Measurements from ENCODE around the gene PTPN3. TPM values are rescaled to one million over a fixed set of nuclear protein-coding genes. Genes with fewer than 3 reads are reported as not detected.
A peak's percentile ranks its signal among the peaks of the same experiment; 100 is the strongest.

Gene PTPN3
- total RNA-seq, 2 experiments from 2014 or later = 0.58 to 1.3 TPM

- no peaks in the 10 kb centered on the region for H3K36me3 Mint-ChIP-seq (ENCODE audit: low read depth)
- CTCF ChIA-PET = interaction anchor here (0.7 to 1.5 kb wide), 2 partner anchors 8 to 22 kb away, joined by 3 to 7 read pairs; no protein-coding TSS in a partner anchor
- H3K27ac Mint-ChIP-seq = peak overlapping the region; percentile 72
- DNase-seq (no peak), ATAC-seq (peak; percentile 32)
- peak overlapping the region; percentile 57 for H3K4me3 Mint-ChIP-seq
- POLR2A ChIA-PET = no interaction called here
- intact Hi-C loops (cut with micrococcal nuclease) = loop anchor here (10.0 kb wide), 1 partner anchor 303 kb away; the partner anchor contains the start of gene TMEM245
- TF ChIP-seq CTCF (IDR thresholded peaks at IDR 0.05) = no peak
- peaks cover 20% of the 10 kb centered on the region for H3K27me3 Mint-ChIP-seq
- peaks cover 32% of the 10 kb centered on the region for H3K4me1 Mint-ChIP-seq (ENCODE audit: low read depth)
- no peaks in the 10 kb centered on the region for H3K9me3 Mint-ChIP-seq
Observed at GRCh38 chr9:109417585-109418544, 80.2 kb downstream of the PTPN3 start.

GRCh38 chr9:109417054-109417453, 81.1 kb downstream of the PTPN3 start:
- TF ChIP-seq CTCF (IDR thresholded peaks at IDR 0.05) = no peak
- Mint-ChIP-seq H3K27ac (peak overlapping the region; percentile 72), H3K4me1 (ENCODE audit: low read depth) (peaks cover 32% of the 10 kb centered on the region), H3K4me3 (peak overlapping the region; percentile 57), H3K27me3 (peaks cover 20% of the 10 kb centered on the region), H3K36me3 (ENCODE audit: low read depth) (no peaks in the 10 kb centered on the region), H3K9me3 (no peaks in the 10 kb centered on the region)
- ChIA-PET POLR2A (no interaction called here), CTCF (no interaction called here)
- no peak for ATAC-seq
- DNase-seq = peak; percentile 24
- intact Hi-C loops (cut with micrococcal nuclease) = loop anchor here (10.0 kb wide), 1 partner anchor 302 kb away; the partner anchor contains the start of gene TMEM245

GRCh38 chr9:109416135-109416706, 81.9 kb downstream of the PTPN3 start:
- H3K9me3 Mint-ChIP-seq = no peaks in the 10 kb centered on the region
- no peaks in the 10 kb centered on the region for H3K36me3 Mint-ChIP-seq (ENCODE audit: low read depth)
- TF ChIP-seq CTCF (IDR thresholded peaks at IDR 0.05) = no peak
- peaks cover 41% of the 10 kb centered on the region for H3K4me1 Mint-ChIP-seq (ENCODE audit: low read depth)
- DNase-seq = peak; percentile 61
- ATAC-seq = peak; percentile 56
- CTCF ChIA-PET = no interaction called here
- H3K27ac Mint-ChIP-seq = peak overlapping the region; percentile 49
- H3K4me3 Mint-ChIP-seq = peak overlapping the region; percentile 57
- intact Hi-C loops (cut with micrococcal nuclease) = loop anchor here (10.0 kb wide), 1 partner anchor 301 kb away; the partner anchor contains the start of gene TMEM245
- POLR2A ChIA-PET = no interaction called here
- peaks cover 20% of the 10 kb centered on the region for H3K27me3 Mint-ChIP-seq

- no peak overlapping the region for H3K27ac Mint-ChIP-seq
Observed at GRCh38 chr9:109414125-109414785, 83.9 kb downstream of the PTPN3 start.

More at GRCh38 chr9:109414125-109414785, 83.9 kb downstream of the PTPN3 start:
- H3K9me3 Mint-ChIP-seq = no peaks in the 10 kb centered on the region
- H3K27me3 Mint-ChIP-seq = peaks cover 17% of the 10 kb centered on the region
- no peak overlapping the region for H3K4me3 Mint-ChIP-seq
- TF ChIP-seq CTCF (IDR thresholded peaks at IDR 0.05) = no peak
- H3K4me1 Mint-ChIP-seq (ENCODE audit: low read depth) = peaks cover 51% of the 10 kb centered on the region
- ATAC-seq (no peak), DNase-seq (no peak)
- intact Hi-C loops (cut with micrococcal nuclease) = loop anchor here (10.0 kb wide), 1 partner anchor 299 kb away; the partner anchor contains the start of gene TMEM245
- ChIA-PET POLR2A (no interaction called here), CTCF (no interaction called here)
- H3K36me3 Mint-ChIP-seq (ENCODE audit: low read depth) = no peaks in the 10 kb centered on the region
